Measurements from ENCODE around the gene TRIM32.

Gene TRIM32, protein sequence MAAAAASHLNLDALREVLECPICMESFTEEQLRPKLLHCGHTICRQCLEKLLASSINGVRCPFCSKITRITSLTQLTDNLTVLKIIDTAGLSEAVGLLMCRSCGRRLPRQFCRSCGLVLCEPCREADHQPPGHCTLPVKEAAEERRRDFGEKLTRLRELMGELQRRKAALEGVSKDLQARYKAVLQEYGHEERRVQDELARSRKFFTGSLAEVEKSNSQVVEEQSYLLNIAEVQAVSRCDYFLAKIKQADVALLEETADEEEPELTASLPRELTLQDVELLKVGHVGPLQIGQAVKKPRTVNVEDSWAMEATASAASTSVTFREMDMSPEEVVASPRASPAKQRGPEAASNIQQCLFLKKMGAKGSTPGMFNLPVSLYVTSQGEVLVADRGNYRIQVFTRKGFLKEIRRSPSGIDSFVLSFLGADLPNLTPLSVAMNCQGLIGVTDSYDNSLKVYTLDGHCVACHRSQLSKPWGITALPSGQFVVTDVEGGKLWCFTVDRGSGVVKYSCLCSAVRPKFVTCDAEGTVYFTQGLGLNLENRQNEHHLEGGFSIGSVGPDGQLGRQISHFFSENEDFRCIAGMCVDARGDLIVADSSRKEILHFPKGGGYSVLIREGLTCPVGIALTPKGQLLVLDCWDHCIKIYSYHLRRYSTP

GRCh38 chr9:116687074-116687753, at the start of gene TRIM32:
Gene TRIM32, plus strand, starts transcription at chr9:116687305. Its CDS starts 10,438 bp downstream, at chr9:116697743.
- peak within 1 kb of the TSS; percentile 83 to 85 for H3K4me3 ChIP-seq (replicated peaks in 1 of 2; ENCODE audit: low read depth in 2 of 2, low read length in 2 of 2)
- DNase-seq (ENCODE audit: low read depth in 2 of 2): peak; percentile 88 to 91
- no peak for TF ChIP-seq CTCF (IDR thresholded peaks at IDR 0.05; ENCODE audit: low read depth, low read length)

- no peak for TF ChIP-seq CTCF (IDR thresholded peaks at IDR 0.05; ENCODE audit: low read depth, low read length)
- no peak overlapping the region for H3K4me3 ChIP-seq (replicated peaks in 1 of 2; ENCODE audit: low read depth in 2 of 2, low read length in 2 of 2)
- peak in 1 of 2 donors; percentile 43 for DNase-seq (ENCODE audit: low read depth in 2 of 2)
Observed at GRCh38 chr9:116639251-116639741, 47.8 kb upstream of the TRIM32 start.

- H3K4me3 ChIP-seq (replicated peaks in 1 of 2; ENCODE audit: low read depth in 2 of 2, low read length in 2 of 2): no peak overlapping the region
- DNase-seq (ENCODE audit: low read depth in 2 of 2): no peak
- no peak for TF ChIP-seq CTCF (IDR thresholded peaks at IDR 0.05; ENCODE audit: low read depth, low read length)
Observed at GRCh38 chr9:116641292-116642059, 45.6 kb upstream of the TRIM32 start.

- no peak for TF ChIP-seq CTCF (IDR thresholded peaks at IDR 0.05; ENCODE audit: low read depth, low read length)
- no peak for DNase-seq (ENCODE audit: low read depth in 2 of 2)
- H3K4me3 ChIP-seq (replicated peaks in 1 of 2; ENCODE audit: low read depth in 2 of 2, low read length in 2 of 2): no peak overlapping the region
Observed at GRCh38 chr9:116643691-116644090, 43.4 kb upstream of the TRIM32 start.

DNA sequence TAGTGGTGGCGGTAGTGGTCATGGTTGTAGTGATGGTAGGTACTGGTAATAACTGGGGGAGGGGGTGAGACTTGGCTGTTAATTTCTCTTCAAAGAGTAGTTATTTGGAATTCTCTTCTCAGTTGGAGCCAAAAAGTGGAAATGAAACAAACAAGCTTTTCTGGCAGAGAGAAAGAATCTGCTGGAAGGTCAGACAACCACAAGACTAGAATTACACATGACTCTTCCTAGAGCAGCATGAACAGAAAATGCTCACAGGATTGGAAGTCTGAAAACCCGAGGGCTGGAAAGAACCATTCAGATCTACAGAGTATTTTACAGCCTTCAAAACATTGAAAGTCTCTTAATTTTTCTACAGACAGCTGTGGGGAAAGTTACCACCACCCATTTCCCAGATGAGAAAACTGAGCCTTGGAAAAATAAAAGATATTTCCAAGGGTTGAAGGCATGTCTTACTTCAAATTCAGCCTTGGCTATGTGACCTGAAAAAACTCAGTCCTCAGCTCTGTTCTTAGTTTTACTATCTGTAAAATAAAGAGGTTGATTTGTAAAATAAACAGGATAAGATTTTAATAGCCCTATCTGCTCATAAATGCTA, 42.9 kb upstream of the TRIM32 start:
- peak in 1 of 2 donors; percentile 60 for DNase-seq (ENCODE audit: low read depth in 2 of 2)
- no peak overlapping the region for H3K4me3 ChIP-seq (replicated peaks in 1 of 2; ENCODE audit: low read depth in 2 of 2, low read length in 2 of 2)
- no peak for TF ChIP-seq CTCF (IDR thresholded peaks at IDR 0.05; ENCODE audit: low read depth, low read length)
